ENCODE measurements around the gene TMEM204.

GRCh38 chr16:1537763-1538289 is 4.4 kb downstream of the TMEM204 start:
- TF ChIP-seq CTCF (IDR thresholded peaks at IDR 0.05): no peak
- no peak for TF ChIP-seq ZFX (IDR thresholded peaks at IDR 0.05; ENCODE audit: borderline replicate concordance)

Data from 22Rv1 (cell line).